RWPE2 (cell line): Measurements from ENCODE around the gene VIT.

Source experiments
- ATAC-seq: fragments of 200-7000 bp; cut with Tn5 transposase; 3 replicates; pipeline ENCODE4 v1.9.1; 2021; ENCODE audit warnings: low read depth
- DNase-seq: peaks from one replicate; pipeline ENCODE4 v3.0.0-alpha.2; 2020; ENCODE audit warnings: low spot score
- H3K27ac ChIP-seq: fragments of 450-650 bp; 2 replicates; pipeline ENCODE4 v1.5.1; 2017; ENCODE audit warnings: mild to moderate bottlenecking; ENCODE audit not compliant: poor library complexity, severe bottlenecking
- H3K27me3 ChIP-seq: fragments of 250-450 bp; sonication (Bioruptor Pico); 2 replicates; pipeline ENCODE4 v1.5.1; 2021; ENCODE audit warnings: mild to moderate bottlenecking, moderate library complexity; ENCODE audit not compliant: insufficient read depth, poor library complexity, severe bottlenecking
- H3K36me3 ChIP-seq: fragments of 250-450 bp; sonication (Bioruptor Pico); 2 replicates; pipeline ENCODE4 v1.5.1; 2020; ENCODE audit warnings: low read depth, mild to moderate bottlenecking, moderate library complexity
- H3K4me1 ChIP-seq: fragments of 250-450 bp; sonication (Bioruptor Pico); 2 replicates; pipeline ENCODE4 v1.5.1; 2021; ENCODE audit warnings: mild to moderate bottlenecking, moderate library complexity; ENCODE audit not compliant: insufficient read depth, poor library complexity, severe bottlenecking
- H3K4me3 ChIP-seq: fragments of 250-450 bp; sonication (Bioruptor Pico); 2 replicates; pipeline ENCODE4 v1.5.1; 2021; ENCODE audit warnings: mild to moderate bottlenecking, moderate library complexity; ENCODE audit not compliant: severe bottlenecking
- H3K9me3 ChIP-seq: fragments of 250-450 bp; sonication (Bioruptor Pico); 2 replicates; pipeline ENCODE4 v1.5.1; 2021; ENCODE audit warnings: mild to moderate bottlenecking, moderate library complexity; ENCODE audit not compliant: severe bottlenecking
- TF ChIP-seq, protein P1 (sequence below): fragments of 450-650 bp; IDR thresholded peaks from one replicate; pipeline ENCODE4 v1.5.1; 2017; ENCODE audit warnings: mild to moderate bottlenecking, moderate library complexity; ENCODE audit not compliant: poor library complexity, severe bottlenecking

The VIT gene

DNA sequence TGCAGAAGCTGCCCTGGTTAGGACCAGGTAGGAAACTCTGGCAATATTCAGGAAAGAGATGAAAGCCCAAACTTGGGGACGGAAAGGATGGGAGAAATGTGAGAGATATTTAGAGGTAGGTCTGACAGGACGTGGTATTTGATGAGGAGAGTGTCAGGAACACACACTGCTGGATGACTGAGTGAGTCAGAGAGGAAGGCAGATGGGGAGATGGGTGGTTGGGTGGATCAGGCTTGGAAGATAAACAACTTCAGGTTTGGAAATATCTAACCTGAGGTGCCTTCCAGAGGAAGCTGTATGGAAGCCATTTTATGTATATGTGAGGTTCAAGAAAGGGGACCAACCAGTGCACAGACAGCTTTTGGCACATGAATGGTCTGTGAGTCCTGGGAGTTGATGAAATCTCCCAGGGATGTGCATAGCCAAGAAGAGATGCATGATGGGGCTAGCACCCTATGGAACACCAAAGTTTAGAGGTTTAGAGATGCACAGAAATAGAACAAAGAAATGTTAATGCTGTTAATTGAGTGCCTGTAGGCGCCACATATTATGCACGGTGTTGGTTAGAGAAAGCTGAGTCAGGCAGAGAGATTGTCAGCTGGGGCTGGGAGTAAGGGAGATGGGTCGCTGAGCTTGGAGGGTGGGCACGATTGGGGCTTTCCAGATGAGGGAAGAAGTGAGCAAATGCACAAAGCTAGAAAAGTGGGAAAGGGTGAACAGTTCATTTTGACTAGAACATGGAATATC, 101.0 kb downstream of the VIT start:
- no peak for DNase-seq
- H3K27ac ChIP-seq, result no peak overlapping the region
- TF ChIP-seq, protein P1, sequence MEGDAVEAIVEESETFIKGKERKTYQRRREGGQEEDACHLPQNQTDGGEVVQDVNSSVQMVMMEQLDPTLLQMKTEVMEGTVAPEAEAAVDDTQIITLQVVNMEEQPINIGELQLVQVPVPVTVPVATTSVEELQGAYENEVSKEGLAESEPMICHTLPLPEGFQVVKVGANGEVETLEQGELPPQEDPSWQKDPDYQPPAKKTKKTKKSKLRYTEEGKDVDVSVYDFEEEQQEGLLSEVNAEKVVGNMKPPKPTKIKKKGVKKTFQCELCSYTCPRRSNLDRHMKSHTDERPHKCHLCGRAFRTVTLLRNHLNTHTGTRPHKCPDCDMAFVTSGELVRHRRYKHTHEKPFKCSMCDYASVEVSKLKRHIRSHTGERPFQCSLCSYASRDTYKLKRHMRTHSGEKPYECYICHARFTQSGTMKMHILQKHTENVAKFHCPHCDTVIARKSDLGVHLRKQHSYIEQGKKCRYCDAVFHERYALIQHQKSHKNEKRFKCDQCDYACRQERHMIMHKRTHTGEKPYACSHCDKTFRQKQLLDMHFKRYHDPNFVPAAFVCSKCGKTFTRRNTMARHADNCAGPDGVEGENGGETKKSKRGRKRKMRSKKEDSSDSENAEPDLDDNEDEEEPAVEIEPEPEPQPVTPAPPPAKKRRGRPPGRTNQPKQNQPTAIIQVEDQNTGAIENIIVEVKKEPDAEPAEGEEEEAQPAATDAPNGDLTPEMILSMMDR, result no peak

DNA sequence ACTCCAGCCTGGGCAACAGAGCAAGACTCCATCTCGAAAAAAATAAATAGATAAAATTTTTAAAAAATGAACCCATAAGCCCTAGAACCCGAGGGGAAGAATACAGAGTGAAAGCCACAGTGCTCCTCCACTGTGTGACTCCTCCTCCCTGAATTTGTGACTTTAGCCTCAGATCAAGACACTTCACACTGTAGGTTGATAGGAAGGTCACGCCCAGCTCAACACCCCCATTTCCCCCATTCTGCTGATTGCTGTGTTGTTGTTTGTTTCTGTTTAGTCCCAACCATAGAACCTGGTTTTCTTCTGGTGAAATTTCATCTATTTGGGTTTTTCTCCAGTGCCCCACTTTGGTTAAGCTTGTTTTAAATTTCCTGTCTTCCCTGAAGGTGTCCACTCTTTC, 102.2 kb downstream of the VIT start:
- no peak for ATAC-seq
- no peak overlapping the region for H3K27ac ChIP-seq
- H3K27me3 ChIP-seq, result no peaks in the 10 kb centered on the region
- no peak overlapping the region for H3K4me3 ChIP-seq
- TF ChIP-seq, protein P1, result no peak
- no peaks in the 10 kb centered on the region for H3K4me1 ChIP-seq
- H3K36me3 ChIP-seq, result no peaks in the 10 kb centered on the region
- no peaks in the 10 kb centered on the region for H3K9me3 ChIP-seq
- DNase-seq, result no peak

More for the DNA sequence above, 101.0 kb downstream of the VIT start:
- Histone ChIP-seq H3K27me3 (no peaks in the 10 kb centered on the region), H3K4me1 (no peaks in the 10 kb centered on the region), H3K9me3 (no peaks in the 10 kb centered on the region), H3K36me3 (no peaks in the 10 kb centered on the region), H3K4me3 (no peak overlapping the region)
- 0 out of 3 replicates have a peak, but pooled peaks have one; percentile 45 for ATAC-seq

DNA sequence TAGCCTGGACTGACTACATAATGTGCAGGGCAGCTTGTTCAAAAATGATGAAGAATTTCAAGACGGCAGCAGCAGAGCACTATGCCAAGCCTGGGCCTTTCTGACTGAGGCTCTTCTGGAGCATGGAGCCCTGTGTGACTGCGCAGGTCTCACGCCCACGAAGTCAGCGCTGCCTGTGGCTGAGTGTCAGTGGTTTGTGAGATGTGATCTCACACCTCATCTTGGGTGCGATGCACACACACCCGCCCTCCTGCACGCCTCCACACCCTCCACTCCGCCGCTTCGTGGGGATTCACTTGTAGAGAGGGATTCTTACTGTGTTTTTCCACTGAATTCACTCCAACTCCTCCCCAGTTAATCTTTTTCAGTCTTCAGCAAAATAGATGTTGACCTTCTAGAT, 103.9 kb downstream of the VIT start:
- no peaks in the 10 kb centered on the region for H3K27me3 ChIP-seq
- H3K27ac ChIP-seq, result no peak overlapping the region
- no peaks in the 10 kb centered on the region for H3K36me3 ChIP-seq
- TF ChIP-seq, protein P1, result no peak
- no peaks in the 10 kb centered on the region for H3K4me1 ChIP-seq
- ATAC-seq, result no peak
- no peak for DNase-seq
- no peak overlapping the region for H3K4me3 ChIP-seq
- H3K9me3 ChIP-seq, result no peaks in the 10 kb centered on the region

DNA sequence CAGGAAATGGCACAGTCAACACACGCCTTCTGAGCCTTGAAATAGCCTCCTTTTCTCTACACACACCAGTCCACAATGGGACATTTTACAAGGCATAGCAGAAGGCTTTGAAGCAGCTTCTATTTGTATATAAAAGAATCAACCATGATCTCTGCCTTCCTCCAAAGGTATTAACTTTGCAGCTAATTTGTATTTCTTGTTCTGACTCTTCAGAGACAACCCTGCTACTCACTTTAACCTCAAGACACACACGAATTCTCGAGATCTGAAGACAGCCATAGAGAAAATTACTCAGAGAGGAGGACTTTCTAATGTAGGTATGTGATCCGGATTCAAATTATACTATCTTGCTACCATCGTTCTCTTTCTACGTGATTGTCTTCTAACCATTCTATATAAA, 104.6 kb downstream of the VIT start:
- H3K27ac ChIP-seq, result no peak overlapping the region
- no peak for ATAC-seq

More for the DNA sequence above, 104.6 kb downstream of the VIT start:
- no peak for DNase-seq
- TF ChIP-seq, protein P1, result no peak
- H3K27me3 ChIP-seq, result no peaks in the 10 kb centered on the region
- no peaks in the 10 kb centered on the region for H3K36me3 ChIP-seq
- no peaks in the 10 kb centered on the region for H3K4me1 ChIP-seq
- H3K4me3 ChIP-seq, result no peak overlapping the region
- no peaks in the 10 kb centered on the region for H3K9me3 ChIP-seq
